Colonic mucosa (tissue), 4 donors: ENCODE measurements around the gene ITGA11. TPM values are rescaled to one million over a fixed set of nuclear protein-coding genes. Genes with fewer than 3 reads are reported as not detected.

Experiments
- DNase-seq: peaks from one replicate; pipeline ENCODE4 v3.0.0-alpha.2; 2020
- H3K27ac ChIP-seq: fragments of 200-600 bp; one replicate; pipeline ENCODE4 v1.8.0; 2021
- H3K27me3 ChIP-seq: fragments of 200-600 bp; one replicate; pipeline ENCODE4 v1.8.0; 2021
- H3K36me3 ChIP-seq: fragments of 200-600 bp; one replicate; pipeline ENCODE4 v1.8.0; 2021
- H3K4me1 ChIP-seq: fragments of 200-600 bp; one replicate; pipeline ENCODE4 v1.8.0; 2021; ENCODE audit warnings: mild to moderate bottlenecking
- H3K4me3 ChIP-seq: fragments of 200-600 bp; one replicate; pipeline ENCODE4 v1.8.0; 2021
- H3K9ac ChIP-seq, 2 donors: one replicate each; pipeline ENCODE4 v1.7.0; 2013; ENCODE audit warnings: control low read depth in 2 of 2, low read depth in 2 of 2, low read length in 2 of 2
- H3K9me3 ChIP-seq: fragments of 200-600 bp; one replicate; pipeline ENCODE4 v1.8.0; 2021
- CTCF ChIP-seq: fragments of 200-600 bp; IDR thresholded peaks from one replicate; pipeline ENCODE4 v1.8.0; 2022; ENCODE audit warnings: antibody characterized with exemption, mild to moderate bottlenecking
- intact Hi-C: fragments of 100-400 bp; cut with DNase I; formaldehyde crosslinking; loops from one replicate; pipeline ENCODE4 v1.14.1; 2022
- total RNA-seq, 2 donors: library from RNA; stranded (reverse); fragmentation: NEBNext Ultra II Directional in 1 of 2; extraction: Animal tissue kit (Norgen Biotek cat#: 25700) in 1 of 2; gene quantifications; one replicate each; pipeline ENCODE4 v1.2.1, GENCODE V29; 2021
- donor health status: healthy.
- donor health status: DM: no; HTN: no; CAD: no.
- donor health status: DM: no; HTN: no; CAD: no.

Gene ITGA11
- total RNA-seq, 2 donors from 2014 or later: 2.4 to 4.1 TPM

GRCh38 chr15:68283401-68283800, 148.6 kb downstream of the ITGA11 start:
- H3K9me3 ChIP-seq: no peaks in the 10 kb centered on the region
- no peak overlapping the region for H3K9ac ChIP-seq
- no peaks in the 10 kb centered on the region for H3K27me3 ChIP-seq
- peaks cover 5% of the 10 kb centered on the region for H3K4me1 ChIP-seq
- TF ChIP-seq CTCF: no peak
- no peak overlapping the region for H3K4me3 ChIP-seq
- DNase-seq: no peak
- intact Hi-C loops: no loop called here
- H3K27ac ChIP-seq: no peak overlapping the region
- H3K36me3 ChIP-seq: no peaks in the 10 kb centered on the region

- no peak for TF ChIP-seq CTCF
- no peaks in the 10 kb centered on the region for H3K9me3 ChIP-seq
- H3K27ac ChIP-seq: peak overlapping the region; percentile 10
- no peaks in the 10 kb centered on the region for H3K27me3 ChIP-seq
- no peak overlapping the region for H3K4me3 ChIP-seq
- H3K36me3 ChIP-seq: no peaks in the 10 kb centered on the region
- peaks cover 10% of the 10 kb centered on the region for H3K4me1 ChIP-seq
- peak overlapping the region in 1 of 2 donors; percentile 26 for H3K9ac ChIP-seq
- intact Hi-C loops: no loop called here
- no peak for DNase-seq
Measured at GRCh38 chr15:68281008-68281407, 151.0 kb downstream of the ITGA11 start.

GRCh38 chr15:68279779-68280753, 151.9 kb downstream of the ITGA11 start:
- H3K27me3 ChIP-seq: no peaks in the 10 kb centered on the region
- H3K4me3 ChIP-seq: peak overlapping the region; percentile 68
- peak overlapping the region in 1 of 2 donors; percentile 38 for H3K9ac ChIP-seq
- no peaks in the 10 kb centered on the region for H3K9me3 ChIP-seq
- peak overlapping the region; percentile 10 for H3K27ac ChIP-seq
- H3K36me3 ChIP-seq: no peaks in the 10 kb centered on the region
- DNase-seq: no peak
- H3K4me1 ChIP-seq: peaks cover 10% of the 10 kb centered on the region
- TF ChIP-seq CTCF: no peak
- intact Hi-C loops: no loop called here

- no peaks in the 10 kb centered on the region for H3K27me3 ChIP-seq
- DNase-seq: peak; percentile 49
Measured at GRCh38 chr15:68278595-68279405, 153.2 kb downstream of the ITGA11 start.

More at GRCh38 chr15:68278595-68279405, 153.2 kb downstream of the ITGA11 start:
- TF ChIP-seq CTCF: no peak
- peak overlapping the region; percentile 97 to 99 for H3K9ac ChIP-seq
- intact Hi-C loops: no loop called here
- peak overlapping the region; percentile 68 for H3K4me3 ChIP-seq
- H3K36me3 ChIP-seq: no peaks in the 10 kb centered on the region
- H3K27ac ChIP-seq: peak overlapping the region; percentile 94
- no peaks in the 10 kb centered on the region for H3K9me3 ChIP-seq
- H3K4me1 ChIP-seq: peaks cover 10% of the 10 kb centered on the region
